Fibroblast of villous mesenchyme (primary cell): ENCODE measurements around the gene ZNF217. TPM values are rescaled to one million over a fixed set of nuclear protein-coding genes. Genes with fewer than 3 reads are reported as not detected.
A peak's percentile ranks its signal among the peaks of the same experiment; 100 is the strongest.
"Not testable (repeated sequence)": the region's sequence is repeated elsewhere in the genome, so short reads cannot be mapped to it uniquely, and the experiment has no call there.

Experiments
- DNase-seq: peaks from one replicate; pipeline ENCODE4 v3.0.0-alpha.2; 2010; ENCODE audit warnings: low read depth
- H3K4me3 ChIP-seq: 2 replicates; pipeline ENCODE4 v1.5.1; 2011; ENCODE audit warnings: low read depth, mild to moderate bottlenecking, low read length
- CTCF ChIP-seq: IDR thresholded peaks from 2 replicates; pipeline ENCODE4 v1.5.1; 2012; ENCODE audit warnings: low read depth, mild to moderate bottlenecking, low read length; ENCODE audit not compliant: insufficient read depth
- total RNA-seq: library from RNA; depleted of rRNA; stranded (reverse); fragments of >200 nt; gene quantifications from 2 replicates; pipeline ENCODE4 v1.2.3, GENCODE V29; 2012

The ZNF217 gene
- total RNA-seq, 1 donor = 22.9 TPM

GRCh38 chr20:53555081-53555480 is 38.6 kb downstream of the ZNF217 start:
- no peak for TF ChIP-seq CTCF
- H3K4me3 ChIP-seq = no peak overlapping the region
- DNase-seq = no peak

- DNase-seq, H3K4me3 ChIP-seq: not testable (repeated sequence)
These were observed 41.1 kb downstream of the ZNF217 start for GRCh38 chr20:53552572-53552893.

- not testable (repeated sequence) for H3K4me3 ChIP-seq, DNase-seq
These were observed 41.7 kb downstream of the ZNF217 start for GRCh38 chr20:53551719-53552571.

GRCh38 chr20:53550280-53551187 is 43.1 kb downstream of the ZNF217 start:
- no peak for TF ChIP-seq CTCF
- H3K4me3 ChIP-seq = no peak overlapping the region
- DNase-seq = no peak

- TF ChIP-seq CTCF = peak; percentile 93
- DNase-seq = peak; percentile 76
- no peak overlapping the region for H3K4me3 ChIP-seq
These were observed 45.9 kb downstream of the ZNF217 start for GRCh38 chr20:53547664-53548239.

GRCh38 chr20:53539516-53539915 is 54.1 kb downstream of the ZNF217 start:
- no peak for DNase-seq
- TF ChIP-seq CTCF = no peak
- no peak overlapping the region for H3K4me3 ChIP-seq

GRCh38 chr20:53536382-53536781 is 57.3 kb downstream of the ZNF217 start:
- not testable (repeated sequence) for H3K4me3 ChIP-seq, DNase-seq

- DNase-seq = no peak
- no peak for TF ChIP-seq CTCF
- no peak overlapping the region for H3K4me3 ChIP-seq
These were observed 57.8 kb downstream of the ZNF217 start for GRCh38 chr20:53535878-53536277.
